HepG2 (cell line): ENCODE measurements around the gene ZDHHC8. TPM values are rescaled to one million over a fixed set of nuclear protein-coding genes. Genes with fewer than 3 reads are reported as not detected.

Experiments
- ATAC-seq: fragments of 200-7000 bp; cut with Tn5 transposase; 3 replicates; pipeline ENCODE4 v1.9.1; 2020; ENCODE audit warnings: mild to moderate bottlenecking, moderate library complexity
- Bru-seq: library from RNA; stranded (reverse); fragments of 400-500 nt; gene quantifications from one replicate; lab custom pipeline; 2021; lab: Mats Ljungman, UMichigan
- BruChase-seq, 2 experiments: library from RNA; stranded (reverse); fragments of 400-500 nt; gene quantifications; one replicate each; lab custom pipeline; 2021; lab: Mats Ljungman, UMichigan
- BruUV-seq: library from RNA; stranded (reverse); fragments of 400-500 nt; replicated peaks from 2 replicates; lab custom pipeline; 2021; lab: Mats Ljungman, UMichigan
- CTCF ChIA-PET: fragments of 300-600 bp; formaldehyde crosslinking; extraction: SDS; loops from one replicate; lab custom pipeline; 2021; ENCODE audit warnings: low total read pairs, inconsistent platforms, low intra/inter-chr PET ratio; lab: Yijun Ruan, JAX
- POLR2A ChIA-PET: fragments of 350-600 bp; sonication (Branson Sonifier 250); formaldehyde crosslinking; loops from one replicate; lab custom pipeline; 2020; ENCODE audit warnings: antibody characterized with exemption, inconsistent platforms; lab: Yijun Ruan, JAX
- DNase-seq: peaks from one replicate; pipeline ENCODE4 v3.0.0-alpha.2; 2015; ENCODE audit warnings: low spot score
- FAIRE-seq: peaks from 3 replicates; lab custom pipeline; 2011; peaks lifted over from hg19 to GRCh38; lab: Jason Lieb, UNC
- H2AFZ ChIP-seq: one replicate; pipeline ENCODE4 v1.6.1; 2011; ENCODE audit warnings: low read length, inconsistent platforms
- H3K27ac ChIP-seq: fragments of 300-600 bp; 3 replicates; pipeline ENCODE4 v1.8.0; 2011; ENCODE audit warnings: mixed run types, mild to moderate bottlenecking, mixed read lengths, low read length, inconsistent platforms; ENCODE audit not compliant: insufficient read depth; ENCODE audit errors: extremely low read length
- H3K27me3 ChIP-seq, 2 experiments: fragments of 200-600 bp in 1 of 2; 2 replicates in 1 of 2; 3 replicates in 1 of 2; pipeline versions ENCODE4 v1.6.0 to v1.8.0; 2011; ENCODE audit warnings: low read length in 2 of 2, mild to moderate bottlenecking in 2 of 2, moderate library complexity in 2 of 2, inconsistent platforms in 1 of 2; ENCODE audit not compliant: insufficient read depth in 2 of 2, control insufficient read depth in 1 of 2
- H3K36me3 ChIP-seq, 2 experiments: fragments of 200-600 bp in 1 of 2; replicated peaks in 1 of 2; 2 replicates in 1 of 2; 3 replicates in 1 of 2; pipeline versions ENCODE4 v1.5.1 to v1.8.0; 2011; ENCODE audit warnings: low read length in 2 of 2, inconsistent platforms in 1 of 2; ENCODE audit not compliant: insufficient read depth in 2 of 2, control insufficient read depth in 1 of 2
- H3K4me1 ChIP-seq: 2 replicates; pipeline ENCODE4 v1.5.1; 2012; ENCODE audit warnings: low read length, inconsistent platforms; ENCODE audit not compliant: insufficient read depth
- H3K4me2 ChIP-seq: 2 replicates; pipeline ENCODE4 v1.6.0; 2011; ENCODE audit warnings: low read depth, low read length, inconsistent platforms
- H3K4me3 ChIP-seq, 3 experiments: fragments of 200-600 bp in 1 of 3; sonication (generic), shearing (Covaris generic) in 1 of 3; replicated peaks in 1 of 3; 2 replicates each; pipeline ENCODE4 v1.5.1; 2011 to 2016; ENCODE audit warnings: low read length in 3 of 3, inconsistent platforms in 2 of 3, low read depth in 2 of 3, mild to moderate bottlenecking in 2 of 3, control low read depth in 1 of 3, mixed read lengths in 1 of 3; ENCODE audit not compliant: insufficient read depth in 1 of 3
- H3K79me2 ChIP-seq: one replicate; pipeline ENCODE4 v1.6.1; 2011; ENCODE audit warnings: low read length, inconsistent platforms; ENCODE audit not compliant: insufficient read depth
- H3K9ac ChIP-seq: 2 replicates; pipeline ENCODE4 v1.6.0; 2011; ENCODE audit warnings: mild to moderate bottlenecking, low read depth, low read length, inconsistent platforms; ENCODE audit not compliant: insufficient read depth
- H3K9me3 ChIP-seq: 2 replicates; pipeline ENCODE4 v1.5.1; 2012; ENCODE audit warnings: mild to moderate bottlenecking, low read length
- H4K20me1 ChIP-seq: 2 replicates; pipeline ENCODE4 v1.6.0; 2011; ENCODE audit warnings: inconsistent platforms, mild to moderate bottlenecking, low read length, moderate library complexity; ENCODE audit not compliant: insufficient read depth
- GABPA ChIP-seq, 2 experiments: IDR thresholded peaks; 2 replicates each; pipeline ENCODE4 v1.6.1; 2011 to 2016; ENCODE audit warnings: low read depth in 2 of 2, low read length in 1 of 2, missing biosample characterization in 1 of 2, missing genetic modification characterization in 1 of 2
- SNAI1 ChIP-seq: sonication (generic); formaldehyde crosslinking; IDR thresholded peaks from 2 replicates; pipeline ENCODE4 v1.5.0; 2020; ENCODE audit warnings: mild to moderate bottlenecking, missing genetic modification reagents, borderline replicate concordance
- WGBS: methylation state at CpG from one replicate; pipeline ENCODE4 v1.1.6; 2017; ENCODE audit warnings: low lambda C conversion rate; 5-methylcytosine and 5-hydroxymethylcytosine counted together
- in situ Hi-C: cut with HindIII; loops from 2 replicates; pipeline ENCODE4 v1.10.0; 2017; ENCODE audit warnings: low pct_unique_long_range_greater_than_20kb; ENCODE audit not compliant: extremely low pct_ligation_motif_present
- intact Hi-C: fragments of 100-400 bp; cut with micrococcal nuclease; formaldehyde crosslinking; loops from one replicate; pipeline ENCODE4 v1.10.0; 2022; ENCODE audit not compliant: unreplicated experiment
- long read RNA-seq, 2 experiments: library from RNA in 1 of 2; library from polyadenylated mRNA in 1 of 2; stranded (forward) in 1 of 2; unstranded in 1 of 2; transcript quantifications; one replicate each; pipeline ENCODE4 v2.0.0, GENCODE V29; 2019 to 2022
- polyA minus RNA-seq, 3 experiments: library from RNA; depleted of rRNA, polyadenylated mRNA; stranded (reverse); fragments of >200 nt; gene quantifications; 2 replicates each; pipeline ENCODE4 v1.2.3, GENCODE V29; 2011; ENCODE audit warnings: low replicate concordance in 1 of 3
- polyA plus RNA-seq, 8 experiments: library from polyadenylated mRNA; depleted of rRNA in 3 of 8; stranded (reverse) in 7 of 8; unstranded in 1 of 8; fragments of >200 nt; fragmentation: Illumina TruSeq in 4 of 8; extraction: Trizol in 4 of 8; gene quantifications; 2 replicates each; pipeline versions ENCODE4 v1.2.1 to v1.2.3, GENCODE V29; 2011 to 2016; ENCODE audit warnings: low read depth in 4 of 8, missing spikeins in 1 of 8, mixed read lengths in 1 of 8; ENCODE audit not compliant: insufficient read depth in 1 of 8
- total RNA-seq, 5 experiments: library from RNA; depleted of rRNA; stranded (reverse); fragments of >200 nt; fragmentation: Illumina TruSeq; extraction: Trizol; gene quantifications; 2 replicates each; pipeline ENCODE4 v1.2.3, GENCODE V29; 2016; ENCODE audit warnings: low read depth in 1 of 5

Gene ZDHHC8
- total RNA-seq (2016; rRNA removed; fragmentation: Illumina TruSeq; extraction: Trizol) (2.2 and 7.5 TPM in 2 replicates), polyA plus RNA-seq (2011; rRNA removed) (21.3 and 23.8 TPM in 2 replicates), polyA minus RNA-seq (2011; rRNA and poly(A)+ RNA removed; ENCODE audit: low replicate concordance) (10.0 and 10.2 TPM in 2 replicates), Bru-seq, nascent RNA (percentile 46 among the genes with signal in this experiment), BruChase-seq, experiment 1, labeled RNA remaining after a 6-hour chase (percentile 73 among the genes with signal in this experiment), BruChase-seq, experiment 2, labeled RNA remaining after a 2-hour chase (percentile 62 among the genes with signal in this experiment)
- 9.7 and 13.0 TPM in 2 replicates for total RNA-seq (2016; cell fraction: cytosol; rRNA removed; fragmentation: Illumina TruSeq; extraction: Trizol; ENCODE audit: low read depth)
- total RNA-seq (2016; cell fraction: insoluble cytoplasmic fraction; rRNA removed; fragmentation: Illumina TruSeq; extraction: Trizol): 2.3 and 6.9 TPM in 2 replicates
- total RNA-seq (2016; cell fraction: membrane; rRNA removed; fragmentation: Illumina TruSeq; extraction: Trizol): 7.3 and 7.7 TPM in 2 replicates
- total RNA-seq (2016; cell fraction: nucleus; rRNA removed; fragmentation: Illumina TruSeq; extraction: Trizol): 10.4 and 12.9 TPM in 2 replicates
- polyA plus RNA-seq (2011; cell fraction: cytosol; rRNA removed): 7.4 and 11.5 TPM in 2 replicates
- polyA plus RNA-seq (2011; cell fraction: nucleus; rRNA removed): 339 and 424 TPM in 2 replicates
- 20.4 and 23.6 TPM in 2 replicates for polyA plus RNA-seq (2012)
- 4.7 and 5.5 TPM in 2 replicates for polyA plus RNA-seq (2016; cell fraction: cytosol; fragmentation: Illumina TruSeq; extraction: Trizol; ENCODE audit: low read depth)
- 6.9 and 9.6 TPM in 2 replicates for polyA plus RNA-seq (2016; cell fraction: insoluble cytoplasmic fraction; fragmentation: Illumina TruSeq; extraction: Trizol; ENCODE audit: low read depth)
- polyA plus RNA-seq (2016; cell fraction: membrane; fragmentation: Illumina TruSeq; extraction: Trizol; ENCODE audit: low read depth): 13.6 and 14.9 TPM in 2 replicates
- polyA plus RNA-seq (2016; cell fraction: nucleus; fragmentation: Illumina TruSeq; extraction: Trizol; ENCODE audit: insufficient read depth, low read depth): 107 and 110 TPM in 2 replicates
- polyA minus RNA-seq (2011; cell fraction: cytosol; rRNA and poly(A)+ RNA removed): 4.3 and 6.2 TPM in 2 replicates
- 11.3 and 19.8 TPM in 2 replicates for polyA minus RNA-seq (2011; cell fraction: nucleus; rRNA and poly(A)+ RNA removed)
- long read RNA-seq, experiment 1, partial matches to known transcripts: 6 of 6 reads
- long read RNA-seq, experiment 1, other reads (novel, unspliced or antisense): 0 of 6 reads
- long read RNA-seq, experiment 2, full-length matches to known transcripts: 9 of 37 reads
- long read RNA-seq, experiment 2, partial matches to known transcripts: 20 of 37 reads
- long read RNA-seq, experiment 2, other reads (novel, unspliced or antisense): 8 of 37 reads

- peaks cover 45% of the 10 kb centered on the region for H3K4me1 ChIP-seq
- H3K36me3 ChIP-seq: peaks cover 1 to 11% of the 10 kb centered on the region in 2 experiments; a peak in 2 of 5 replicates
- CTCF ChIA-PET: no interaction called here
- H2AFZ ChIP-seq: no peak within 1 kb of the TSS
- intact Hi-C loops: no loop called here
- H3K27me3 ChIP-seq: no peaks in the 10 kb centered on the region
- peak within 1 kb of the TSS; percentile 81 for H3K9ac ChIP-seq
- no peak for TF ChIP-seq SNAI1 (CRISPR knock-in tag)
- peak; percentile 32; the same call in 1 of the 2 replicates for TF ChIP-seq GABPA (IDR thresholded peaks at IDR 0.05; ENCODE audit: low read depth, low read length)
- TF ChIP-seq GABPA (CRISPR knock-in tag; IDR thresholded peaks at IDR 0.05; ENCODE audit: low read depth): no peak
- TF ChIP-seq, all 625 proteins: peak for 1
- Histone ChIP-seq H3K9me3 (no peaks in the 10 kb centered on the region), H3K4me2 (peak within 1 kb of the TSS; percentile 88), H3K27ac (peak within 1 kb of the TSS; percentile 63), H4K20me1 (peaks cover 3% of the 10 kb centered on the region; the same call in 1 of the 2 replicates), H3K4me3 (peak within 1 kb of the TSS; percentile 73 to 90 (median 86)), H3K79me2 (peaks cover 15% of the 10 kb centered on the region)
- DNase-seq (no peak), ATAC-seq (peak; percentile 1; the same call in 2 of the 3 replicates), FAIRE-seq (no peak)
- WGBS: no CpG with 5 or more reads among the region's 43 CpGs
- no TSS peak for BruUV-seq
- POLR2A ChIA-PET: interaction anchor here (0.8 to 1.2 kb wide), 2 partner anchors 14 to 15 kb away, joined by 3 to 4 read pairs; partner anchors contain the start of genes RANBP1 and TRMT2A
- in situ Hi-C loops: no loop called here
Observed at GRCh38 chr22:20131597-20131858, at the start of gene ZDHHC8. Gene ZDHHC8, plus strand, starts transcription at chr22:20131804. Its CDS starts 144 bp downstream, at chr22:20131948.
